Epithelial cell of prostate (primary cell): ENCODE data around the gene DOCK2.
A peak's percentile ranks its signal among the peaks of the same experiment; 100 is the strongest.
"Not testable (repeated sequence)": the region's sequence is repeated elsewhere in the genome, so short reads cannot be mapped to it uniquely, and the experiment has no call there.

Experiments used
- DNase-seq: peaks from one replicate; pipeline ENCODE4 v3.0.0-alpha.2; 2011; ENCODE audit warnings: low read depth, low spot score
- H3K27ac ChIP-seq: fragments of 450-650 bp; 2 replicates; pipeline ENCODE4 v1.5.1; 2017; ENCODE audit warnings: mild to moderate bottlenecking

The DOCK2 gene

GRCh38 chr5:169805937-169806700 lies 169.0 kb downstream of the DOCK2 start:
- no peak overlapping the region for H3K27ac ChIP-seq
- DNase-seq: no peak

- no peak overlapping the region for H3K27ac ChIP-seq
- DNase-seq: no peak
These were observed 171.1 kb downstream of the DOCK2 start for GRCh38 chr5:169808118-169808581.

GRCh38 chr5:169808880-169809279 lies 171.8 kb downstream of the DOCK2 start:
- H3K27ac ChIP-seq, DNase-seq: not testable (repeated sequence)

GRCh38 chr5:169809281-169809680 lies 172.2 kb downstream of the DOCK2 start:
- H3K27ac ChIP-seq: no peak overlapping the region
- DNase-seq: no peak

- no peak for DNase-seq
- H3K27ac ChIP-seq: no peak overlapping the region
These were observed 173.4 kb downstream of the DOCK2 start for GRCh38 chr5:169810524-169810923.

- no peak for DNase-seq
- H3K27ac ChIP-seq: no peak overlapping the region
These were observed 173.9 kb downstream of the DOCK2 start for GRCh38 chr5:169811023-169811422.

- DNase-seq: no peak
- no peak overlapping the region for H3K27ac ChIP-seq
These were observed 174.6 kb downstream of the DOCK2 start for GRCh38 chr5:169811680-169812079.

GRCh38 chr5:169812786-169813185 lies 175.7 kb downstream of the DOCK2 start:
- no peak overlapping the region for H3K27ac ChIP-seq

GRCh38 chr5:169814045-169814444 lies 177.0 kb downstream of the DOCK2 start:
- DNase-seq: no peak
- no peak overlapping the region for H3K27ac ChIP-seq

More at GRCh38 chr5:169812786-169813185, 175.7 kb downstream of the DOCK2 start:
- no peak for DNase-seq

GRCh38 chr5:169814522-169814921 lies 177.4 kb downstream of the DOCK2 start:
- no peak for DNase-seq
- H3K27ac ChIP-seq: no peak overlapping the region

GRCh38 chr5:169817031-169817430 lies 180.0 kb downstream of the DOCK2 start:
- no peak overlapping the region for H3K27ac ChIP-seq

GRCh38 chr5:169826618-169827017 lies 189.5 kb downstream of the DOCK2 start:
- no peak overlapping the region for H3K27ac ChIP-seq

More at GRCh38 chr5:169817031-169817430, 180.0 kb downstream of the DOCK2 start:
- no peak for DNase-seq

GRCh38 chr5:169827769-169828168 lies 190.7 kb downstream of the DOCK2 start:
- no peak for DNase-seq
- no peak overlapping the region for H3K27ac ChIP-seq

More at GRCh38 chr5:169826618-169827017, 189.5 kb downstream of the DOCK2 start:
- DNase-seq: no peak

GRCh38 chr5:169828385-169828784 lies 191.3 kb downstream of the DOCK2 start:
- no peak overlapping the region for H3K27ac ChIP-seq
- DNase-seq: no peak

- H3K27ac ChIP-seq: no peak overlapping the region
- DNase-seq: peak; percentile 58
These were observed 194.3 kb downstream of the DOCK2 start for GRCh38 chr5:169831331-169831730.

GRCh38 chr5:169832304-169832703 lies 195.2 kb downstream of the DOCK2 start:
- DNase-seq: no peak
- no peak overlapping the region for H3K27ac ChIP-seq

GRCh38 chr5:169832845-169833244 lies 195.8 kb downstream of the DOCK2 start:
- DNase-seq: no peak
- H3K27ac ChIP-seq: no peak overlapping the region

GRCh38 chr5:169833681-169834292 lies 196.7 kb downstream of the DOCK2 start:
- DNase-seq, H3K27ac ChIP-seq: not testable (repeated sequence)

- H3K27ac ChIP-seq, DNase-seq: not testable (repeated sequence)
These were observed 197.5 kb downstream of the DOCK2 start for GRCh38 chr5:169834540-169834939.

GRCh38 chr5:169836835-169837536 lies 199.9 kb downstream of the DOCK2 start:
- no peak for DNase-seq
- no peak overlapping the region for H3K27ac ChIP-seq

- DNase-seq: no peak
- H3K27ac ChIP-seq: no peak overlapping the region
These were observed 200.6 kb downstream of the DOCK2 start for GRCh38 chr5:169837686-169838085.
